ENCODE results near the gene TENM4. TPM values are rescaled to one million over a fixed set of nuclear protein-coding genes. Genes with fewer than 3 reads are reported as not detected.

TENM4 gene
- total and polyA plus RNA-seq, 2 of the 8 experiments (the other 6 are each of a cell fraction or from before 2014, with no cell fraction given) = 3.5 to 7.2 TPM

DNA sequence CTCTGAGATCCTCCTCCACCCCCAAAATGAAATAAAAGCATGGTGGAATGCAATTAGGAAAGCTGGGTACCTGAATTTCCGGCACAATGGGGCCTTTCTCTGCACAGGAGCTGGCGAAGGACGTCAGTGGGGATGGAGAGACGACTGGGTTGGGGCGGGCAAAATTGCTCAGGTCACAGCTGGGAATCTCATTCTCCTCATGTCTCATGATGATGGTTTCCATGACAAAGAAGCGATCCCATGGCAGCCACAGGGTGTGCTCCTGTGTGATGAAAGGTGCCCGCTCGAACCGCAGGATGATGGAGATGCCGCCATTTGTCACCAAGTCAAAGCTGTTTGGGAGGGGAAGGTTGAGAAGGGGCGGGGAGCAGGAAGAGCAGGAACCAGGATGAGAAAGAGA lies 708.6 kb downstream of the TENM4 start:
- H3K4me3 ChIP-seq (ENCODE audit: extremely low read depth in 1 of 4, insufficient read depth in 2 of 4, low read depth in 3 of 4, low read length in 4 of 4) = no peak overlapping the region
- H3K36me3 ChIP-seq (ENCODE audit: control insufficient read depth in 2 of 4, insufficient read depth in 4 of 4, low read length in 3 of 4) = no peaks in the 10 kb centered on the region
- H2BK15ac ChIP-seq (ENCODE audit: low read length) = no peak overlapping the region
- no peak overlapping the region for H3K4me2 ChIP-seq (ENCODE audit: insufficient read depth in 1 of 2, low read depth in 2 of 2, low read length in 2 of 2)
- H3K23me2 ChIP-seq (ENCODE audit: low read depth, low read length) = no peaks in the 10 kb centered on the region
- H2BK120ac ChIP-seq (replicated peaks; ENCODE audit: low read depth, low read length) = no peak overlapping the region
- H4K91ac ChIP-seq (replicated peaks; ENCODE audit: insufficient read length, low read length) = no peak overlapping the region
- DNase-seq (ENCODE audit: low read depth in 1 of 2, low spot score in 2 of 2) = no peak
- CTCF ChIA-PET (ENCODE audit: partially characterized antibody) = interaction anchor here (0.9 to 5.7 kb wide), 6 partner anchors 10 to 87 kb away, joined by 3 to 48 read pairs (median 4); no protein-coding TSS in a partner anchor
- no peak overlapping the region for H3K18ac ChIP-seq (ENCODE audit: extremely low read depth, low read length)
- H4K5ac ChIP-seq (ENCODE audit: insufficient read length, low read depth, low read length) = no peak overlapping the region
- POLR2A ChIA-PET (ENCODE audit: partially characterized antibody) = interaction anchor here (1.6 kb wide), 1 partner anchor 9 kb away, joined by 4 read pairs; no protein-coding TSS in a partner anchor
- no peak for FAIRE-seq
- H3K23ac ChIP-seq (ENCODE audit: insufficient read length) = no peak overlapping the region
- no peak overlapping the region for H3K4ac ChIP-seq (replicated peaks; ENCODE audit: insufficient read length, low read depth, low read length)
- H2AK5ac ChIP-seq (ENCODE audit: low read depth, low read length) = no peak overlapping the region
- no peak overlapping the region for H2BK5ac ChIP-seq (ENCODE audit: low read depth, low read length)
- no peak overlapping the region for H3K9ac ChIP-seq (replicated peaks in 1 of 4; ENCODE audit: extremely low read depth in 1 of 4, low read depth in 3 of 4, low read length in 3 of 4)
- no peak overlapping the region for H4K8ac ChIP-seq (ENCODE audit: extremely low read depth, insufficient read depth, low read length)
- TF ChIP-seq SIN3A (conservative IDR thresholded peaks at IDR 0.05 in 1 of 2, IDR thresholded peaks at IDR 0.05 in 1 of 2; ENCODE audit: low read depth in 1 of 2, low read length in 2 of 2) (no peak), ASH2L (IDR thresholded peaks at IDR 0.05; ENCODE audit: low read length) (no peak), SAP30 (IDR thresholded peaks at IDR 0.05; ENCODE audit: insufficient read depth, insufficient replicate concordance, low read length) (no peak), YY1 (IDR thresholded peaks at IDR 0.05; ENCODE audit: low read depth, low read length) (no peak), EZH2 (IDR thresholded peaks at IDR 0.05; ENCODE audit: low read depth, low read length, severe bottlenecking) (no peak), SUZ12 (IDR thresholded peaks at IDR 0.05; ENCODE audit: low read length) (no peak), TAF1 (IDR thresholded peaks at IDR 0.05; ENCODE audit: low read depth, low read length) (no peak), RBBP5 (IDR thresholded peaks at IDR 0.05; ENCODE audit: borderline replicate concordance, low read depth, low read length) (no peak)
- no peaks in the 10 kb centered on the region for H3K27me3 ChIP-seq (replicated peaks in 1 of 4; ENCODE audit: control insufficient read depth in 3 of 4, extremely low read depth in 1 of 4, insufficient read depth in 3 of 4, low read length in 3 of 4)
- no peak overlapping the region for H2BK12ac ChIP-seq (ENCODE audit: low read depth, low read length)
- no peak overlapping the region for H3K56ac ChIP-seq (replicated peaks; ENCODE audit: insufficient read length, low read depth, low read length)
- no peaks in the 10 kb centered on the region for H4K20me1 ChIP-seq (replicated peaks in 1 of 2; ENCODE audit: control insufficient read depth in 1 of 2, insufficient read depth in 2 of 2, low read length in 2 of 2)
- H3K79me2 ChIP-seq (ENCODE audit: control insufficient read depth in 1 of 2, insufficient read depth in 2 of 2, low read length in 2 of 2) = no peaks in the 10 kb centered on the region
- H3K14ac ChIP-seq (ENCODE audit: insufficient read length) = no peak overlapping the region
- 86% methylated on average over 11 of the region's 11 CpGs; no CpG with 5 or more reads in 1 of the 2 experiments for WGBS, 2 experiments (ENCODE audit: extremely low coverage in 1 of 2, insufficient coverage in 1 of 2, insufficient read length in 1 of 2, insufficient replicate concordance in 2 of 2, low coverage in 1 of 2, low lambda C conversion rate in 2 of 2, missing lambda C conversion rate in 1 of 2)
- H3K79me1 ChIP-seq (ENCODE audit: low read depth, low read length) = no peaks in the 10 kb centered on the region
- no peak overlapping the region for H2BK20ac ChIP-seq (ENCODE audit: low read length)
- no peak overlapping the region for H3K27ac ChIP-seq (ENCODE audit: low read depth, low read length)
- H2AFZ ChIP-seq (ENCODE audit: low read length) = no peak overlapping the region
- H3K9me3 ChIP-seq (ENCODE audit: insufficient read depth in 2 of 2, low read depth in 1 of 2, low read length in 1 of 2) = no peaks in the 10 kb centered on the region
- no peaks in the 10 kb centered on the region; a peak in 1 of 7 replicates for H3K4me1 ChIP-seq (replicated peaks in 1 of 4; ENCODE audit: control insufficient read depth in 3 of 4, insufficient read depth in 4 of 4, low read length in 3 of 4)
